Inferior parietal cortex (tissue), 1 donor: ENCODE data around the gene MCF2.
"Not testable (repeated sequence)": the region's sequence is repeated elsewhere in the genome, so short reads cannot be mapped to it uniquely, and the experiment has no call there.

Experiments used
- DNase-seq: peaks from one replicate; pipeline ENCODE4 v3.0.0-alpha.2; 2016; ENCODE audit errors: extremely low spot score

MCF2 gene, protein sequence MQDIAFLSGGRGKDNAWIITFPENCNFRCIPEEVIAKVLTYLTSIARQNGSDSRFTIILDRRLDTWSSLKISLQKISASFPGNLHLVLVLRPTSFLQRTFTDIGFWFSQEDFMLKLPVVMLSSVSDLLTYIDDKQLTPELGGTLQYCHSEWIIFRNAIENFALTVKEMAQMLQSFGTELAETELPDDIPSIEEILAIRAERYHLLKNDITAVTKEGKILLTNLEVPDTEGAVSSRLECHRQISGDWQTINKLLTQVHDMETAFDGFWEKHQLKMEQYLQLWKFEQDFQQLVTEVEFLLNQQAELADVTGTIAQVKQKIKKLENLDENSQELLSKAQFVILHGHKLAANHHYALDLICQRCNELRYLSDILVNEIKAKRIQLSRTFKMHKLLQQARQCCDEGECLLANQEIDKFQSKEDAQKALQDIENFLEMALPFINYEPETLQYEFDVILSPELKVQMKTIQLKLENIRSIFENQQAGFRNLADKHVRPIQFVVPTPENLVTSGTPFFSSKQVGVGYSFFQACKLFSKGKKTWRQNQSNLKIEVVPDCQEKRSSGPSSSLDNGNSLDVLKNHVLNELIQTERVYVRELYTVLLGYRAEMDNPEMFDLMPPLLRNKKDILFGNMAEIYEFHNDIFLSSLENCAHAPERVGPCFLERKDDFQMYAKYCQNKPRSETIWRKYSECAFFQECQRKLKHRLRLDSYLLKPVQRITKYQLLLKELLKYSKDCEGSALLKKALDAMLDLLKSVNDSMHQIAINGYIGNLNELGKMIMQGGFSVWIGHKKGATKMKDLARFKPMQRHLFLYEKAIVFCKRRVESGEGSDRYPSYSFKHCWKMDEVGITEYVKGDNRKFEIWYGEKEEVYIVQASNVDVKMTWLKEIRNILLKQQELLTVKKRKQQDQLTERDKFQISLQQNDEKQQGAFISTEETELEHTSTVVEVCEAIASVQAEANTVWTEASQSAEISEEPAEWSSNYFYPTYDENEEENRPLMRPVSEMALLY

DNA sequence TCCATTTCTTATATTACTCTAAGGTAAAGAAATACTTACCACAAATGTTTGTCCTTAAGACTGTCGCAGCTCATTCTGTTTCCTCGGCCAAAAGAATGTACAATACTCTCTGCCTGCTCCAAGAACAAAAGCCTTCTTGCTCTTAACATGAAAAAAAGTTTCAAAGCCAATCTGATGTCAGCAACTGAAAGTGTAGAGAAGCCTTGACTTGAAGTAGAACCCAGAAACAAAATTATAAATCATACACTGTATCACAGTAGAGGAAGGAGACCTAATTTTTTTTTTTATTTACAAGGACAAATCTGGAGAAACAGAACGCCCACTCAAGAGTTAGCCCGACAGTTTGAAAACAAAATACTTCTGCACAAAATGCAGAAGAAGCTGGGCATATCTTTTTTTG, at the start of gene MCF2:
Gene MCF2, minus strand, starts transcription at position 101 of the 400 bp plus-strand sequence. CDS start 56,423 bp downstream, outside the sequence.
- DNase-seq, result no peak

DNA sequence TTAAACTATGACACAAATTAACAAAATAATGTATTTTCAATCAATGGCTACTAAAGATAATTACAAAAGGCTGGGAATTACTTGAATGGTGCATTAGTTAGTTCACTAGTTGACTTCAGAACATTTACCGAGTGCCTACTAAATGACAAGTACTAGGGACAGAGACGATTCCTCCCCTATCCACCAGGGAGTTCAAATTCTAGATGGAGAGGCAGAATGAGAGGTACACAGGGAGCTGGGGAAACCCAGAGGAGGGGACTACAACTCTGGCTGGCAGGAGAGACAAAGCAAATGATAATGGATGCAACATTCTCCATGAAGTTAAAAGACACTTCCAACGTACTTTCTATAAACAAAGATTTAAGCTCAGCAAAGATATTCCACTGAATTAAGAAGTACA, 43.1 kb upstream of the MCF2 start:
- no peak for DNase-seq

DNA sequence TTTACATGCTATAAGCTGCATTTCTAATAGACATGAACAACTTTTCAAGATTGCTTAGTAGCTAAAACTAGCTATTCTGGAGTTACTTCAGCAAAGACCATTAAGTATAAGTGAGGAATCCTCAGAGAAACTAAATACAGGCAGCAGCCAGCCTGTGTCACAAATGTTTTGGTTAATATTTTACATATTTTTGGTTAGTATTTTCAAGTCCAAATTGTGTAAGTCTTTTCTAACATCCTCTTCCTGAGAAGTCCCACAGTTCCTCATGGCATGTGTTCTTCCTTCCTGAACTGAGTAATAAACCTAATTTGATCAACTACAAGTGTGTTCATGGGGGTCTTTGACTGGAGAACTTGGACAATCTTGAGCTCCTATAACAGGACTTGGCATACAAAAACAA, 42.4 kb upstream of the MCF2 start:
- no peak for DNase-seq

DNA sequence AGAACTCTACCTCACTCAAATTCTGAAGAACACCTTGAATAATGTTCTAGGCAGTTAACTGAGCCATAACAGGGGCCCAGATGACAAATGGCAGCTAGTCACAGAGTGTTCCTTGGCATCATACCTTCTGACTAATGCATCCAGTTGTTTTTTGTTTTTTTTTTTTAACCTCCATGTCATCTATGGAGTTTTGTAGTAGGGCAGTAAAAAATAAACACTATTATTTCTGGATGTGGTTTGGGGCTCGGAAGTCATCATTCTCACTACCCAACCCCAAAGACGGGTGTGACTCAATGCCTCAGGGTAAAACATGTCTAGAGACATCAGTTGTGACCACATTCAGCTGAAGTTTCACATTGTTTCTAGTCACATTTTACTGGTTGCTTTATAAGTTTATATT, 31.2 kb upstream of the MCF2 start:
- no peak for DNase-seq

DNA sequence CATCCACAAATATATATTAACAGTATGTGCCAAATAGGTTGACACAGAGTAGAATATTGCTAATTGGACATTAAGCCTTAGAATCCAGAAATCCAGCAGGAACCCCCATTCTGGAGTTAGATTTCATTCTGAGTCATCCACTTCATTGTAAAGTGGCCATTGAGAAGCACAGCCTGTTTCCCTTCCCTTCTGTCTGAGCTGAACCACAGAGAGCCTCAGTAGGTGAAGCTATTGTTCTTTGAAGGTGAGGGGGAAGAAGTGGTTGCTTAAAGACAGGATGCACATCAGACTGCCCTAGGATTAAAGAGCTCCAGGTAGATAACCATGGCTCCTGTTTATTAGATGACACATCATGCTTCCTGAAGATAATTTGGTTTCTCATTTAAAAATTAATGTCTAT, 30.6 kb upstream of the MCF2 start:
- no peak for DNase-seq

DNA sequence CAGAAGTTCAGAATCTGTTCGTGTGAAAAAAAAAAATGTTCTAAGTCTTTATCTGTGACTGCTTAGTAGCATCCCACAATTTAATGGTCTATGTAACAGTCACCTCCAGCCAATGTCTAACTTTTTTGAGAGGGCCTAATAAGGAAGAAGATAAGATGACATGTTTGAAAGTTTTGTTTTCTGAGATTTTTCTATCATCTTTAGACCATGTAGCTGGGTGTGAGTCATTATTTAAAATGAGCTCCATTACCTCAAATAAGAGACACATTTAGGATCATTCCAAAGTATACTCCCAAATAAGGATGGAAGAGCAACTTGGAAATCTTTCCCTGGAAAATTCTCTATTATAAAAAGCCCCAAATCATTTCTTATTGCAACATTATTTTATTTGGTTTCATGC, 28.2 kb upstream of the MCF2 start:
- DNase-seq, result no peak

DNA sequence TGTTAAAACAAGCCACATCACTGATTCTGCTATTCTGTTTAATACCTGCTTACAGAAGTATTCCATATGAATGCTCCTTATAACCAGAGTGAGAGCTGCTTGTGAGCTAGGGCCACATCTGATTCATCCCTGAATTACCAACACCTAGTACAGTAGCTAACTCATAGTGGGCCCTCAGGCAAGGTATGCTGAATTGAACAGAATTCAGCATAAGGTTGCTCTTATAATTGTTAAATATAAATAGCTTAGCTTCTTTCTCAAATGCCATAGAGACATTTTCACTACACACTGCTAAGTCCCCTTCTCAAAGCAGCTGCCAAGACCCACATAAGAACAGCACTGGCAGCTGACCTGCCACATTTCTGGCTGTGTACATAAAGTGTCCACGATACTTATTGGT, 27.0 kb upstream of the MCF2 start:
- DNase-seq, result no peak

DNA sequence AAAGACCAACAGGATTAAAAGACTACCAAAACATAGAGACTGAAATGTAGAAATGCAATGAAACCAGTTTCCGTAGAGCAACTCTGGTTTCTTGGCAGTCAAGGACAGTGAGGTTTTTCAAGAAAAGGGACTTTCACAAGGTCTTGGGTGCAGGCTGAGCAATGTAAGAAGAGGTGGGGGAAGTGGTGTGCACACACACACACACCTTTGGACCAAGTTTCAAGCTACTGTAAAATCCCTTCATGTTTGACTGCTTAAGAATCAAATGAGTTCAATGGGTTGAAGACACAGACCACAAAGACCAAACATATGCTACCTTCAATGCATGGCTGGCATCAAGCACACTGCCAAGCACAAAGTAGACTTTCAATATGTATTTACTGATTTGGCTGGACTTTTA, 17.8 kb upstream of the MCF2 start:
- DNase-seq, result no peak

DNA sequence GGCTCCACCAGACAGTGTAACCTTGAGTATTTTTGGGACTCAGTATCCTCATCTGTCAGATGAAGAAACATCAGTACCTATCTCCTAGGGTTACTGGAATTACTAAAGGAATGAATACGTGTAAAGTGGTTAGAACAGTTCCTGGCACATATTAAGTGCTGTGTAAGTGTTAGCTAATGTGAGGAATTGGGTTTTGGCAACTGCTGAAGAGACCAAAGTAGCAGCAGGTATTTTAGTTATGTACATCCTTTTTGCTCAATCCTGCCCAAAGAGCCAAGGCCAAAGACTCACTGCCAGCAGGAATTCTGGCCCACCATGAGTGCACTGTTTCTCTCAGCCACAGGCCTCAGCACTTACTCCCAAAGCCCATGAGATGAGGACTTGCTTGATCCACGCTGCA, 16.7 kb upstream of the MCF2 start:
- DNase-seq, result no peak

DNA sequence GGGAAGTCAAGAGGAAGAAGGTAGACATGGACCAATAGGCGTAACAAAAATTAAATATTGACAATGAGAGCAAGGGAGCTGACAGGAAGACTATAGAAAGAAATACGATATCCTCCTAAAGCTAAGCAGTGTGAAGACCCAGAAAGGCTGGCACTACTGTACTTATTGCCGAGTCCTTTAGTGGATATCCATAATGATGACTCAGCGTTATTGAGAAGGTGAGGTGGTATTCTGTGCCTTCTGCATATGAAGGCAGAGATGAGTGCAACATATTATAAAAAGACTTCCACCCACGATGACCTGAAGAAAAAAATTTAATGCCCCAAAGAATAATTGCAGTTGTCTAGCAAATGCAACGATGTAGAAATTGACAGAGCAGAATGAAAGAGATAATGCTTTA, 13.0 kb upstream of the MCF2 start:
- no peak for DNase-seq

DNA sequence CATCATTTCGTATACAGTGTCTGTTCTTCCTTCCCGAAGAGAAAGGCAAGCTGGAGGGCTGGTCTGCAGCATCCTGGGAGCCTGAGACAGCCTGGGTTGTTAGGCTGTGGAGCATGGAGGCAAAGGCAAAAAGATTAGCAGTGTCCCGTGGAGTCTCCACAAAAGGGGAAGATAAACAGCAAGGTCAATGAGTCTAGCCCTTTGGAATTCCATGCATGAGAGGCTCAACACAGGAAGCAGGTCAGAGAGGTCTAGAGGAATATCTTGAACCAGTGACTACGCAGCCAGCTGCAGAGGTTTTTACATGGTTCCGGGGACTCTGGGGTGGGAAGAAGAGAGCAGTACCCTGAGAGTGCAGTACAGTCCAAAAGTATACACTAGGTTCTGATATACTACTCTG, 12.2 kb upstream of the MCF2 start:
- DNase-seq, result no peak

DNA sequence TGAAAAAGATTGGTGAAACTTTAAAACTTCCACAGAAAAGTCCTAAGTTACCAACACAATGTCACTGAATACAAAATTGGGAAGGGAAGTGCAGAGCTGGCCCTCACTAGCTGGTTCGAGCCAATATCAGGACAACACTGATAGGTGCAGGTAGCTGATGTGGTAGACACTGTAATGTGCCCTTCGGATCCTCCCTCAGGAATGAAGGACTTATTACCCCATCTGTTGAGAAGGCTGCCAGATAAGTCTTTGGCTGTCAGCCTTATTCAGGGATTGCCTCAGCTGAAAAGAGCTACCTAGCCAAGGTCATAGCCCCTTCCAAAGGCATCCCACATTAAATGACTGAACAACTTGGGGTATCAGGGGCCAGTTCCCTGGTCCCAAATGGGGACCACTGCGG, 5.3 kb downstream of the MCF2 start:
- DNase-seq, result no peak

DNA sequence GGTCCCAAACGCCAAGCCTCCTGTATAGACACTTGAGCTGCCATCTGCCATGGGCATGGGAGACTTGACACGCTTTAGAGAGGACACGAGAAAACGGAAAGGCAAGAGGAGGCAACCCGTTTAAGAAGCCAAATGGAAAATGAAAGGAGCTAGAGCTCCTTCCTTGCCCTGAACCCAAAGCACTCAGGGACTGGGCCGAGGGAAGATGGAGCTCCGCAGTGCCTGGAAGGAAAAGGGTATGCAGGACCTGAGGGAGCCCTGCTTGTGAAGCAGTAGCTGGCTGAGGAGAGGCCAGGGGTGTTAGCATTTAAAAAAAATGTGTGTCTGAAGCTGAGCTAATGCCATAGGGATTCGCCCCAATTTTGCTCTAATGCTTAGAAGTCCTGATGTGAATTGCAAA, 15.1 kb downstream of the MCF2 start:
- DNase-seq, result no peak

DNA sequence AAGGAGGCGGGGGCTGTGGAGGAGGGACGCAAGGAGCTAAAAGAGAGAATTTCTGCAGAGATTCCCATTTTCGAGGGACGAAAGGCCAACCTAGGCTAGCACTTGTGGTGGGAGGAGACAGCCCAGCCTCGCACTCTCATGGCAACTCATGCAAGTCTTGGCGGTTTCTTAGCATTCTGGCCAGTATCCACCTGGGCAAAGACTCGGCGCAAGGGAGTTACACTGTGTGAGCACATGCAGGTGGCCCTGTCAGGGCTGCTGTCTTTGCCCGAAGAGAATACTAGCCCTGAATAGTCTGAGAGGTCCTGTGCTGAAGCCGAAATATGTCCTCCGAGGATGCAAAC, 15.5 kb downstream of the MCF2 start:
- DNase-seq, result no peak

DNA sequence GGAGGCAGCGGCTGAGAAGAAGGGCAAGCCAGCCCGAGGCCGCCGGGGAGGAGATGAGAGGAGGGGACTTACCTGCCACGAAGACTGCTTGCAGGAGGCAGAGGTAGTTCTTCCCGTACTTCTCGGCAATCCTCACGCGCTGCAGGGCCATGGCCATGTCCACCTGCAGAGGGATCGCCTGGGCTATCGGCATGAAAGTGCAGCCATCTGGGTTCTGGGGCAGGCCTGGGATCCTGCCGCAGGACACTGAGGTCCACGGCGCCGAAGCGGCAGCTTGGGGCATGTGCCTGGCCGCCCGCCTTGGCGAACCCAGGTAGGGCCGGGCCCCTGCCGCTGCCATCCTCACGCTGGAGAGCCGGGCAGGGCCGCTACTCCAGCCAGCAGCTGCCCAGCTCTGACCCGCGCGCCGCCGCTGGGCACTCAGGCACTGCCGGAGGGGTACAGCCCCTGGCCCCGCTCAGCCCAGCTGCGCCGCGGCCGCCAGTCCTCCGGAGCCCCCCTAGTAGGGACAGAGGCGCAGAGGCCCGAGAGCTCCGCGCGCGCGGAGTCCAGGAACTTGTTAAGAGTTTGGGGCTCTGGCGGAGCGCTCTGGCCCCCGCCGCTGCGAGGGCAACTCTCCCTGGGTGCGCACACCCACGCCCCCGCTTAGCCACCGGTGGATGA, 16.0 kb downstream of the MCF2 start:
- no peak for DNase-seq

DNA sequence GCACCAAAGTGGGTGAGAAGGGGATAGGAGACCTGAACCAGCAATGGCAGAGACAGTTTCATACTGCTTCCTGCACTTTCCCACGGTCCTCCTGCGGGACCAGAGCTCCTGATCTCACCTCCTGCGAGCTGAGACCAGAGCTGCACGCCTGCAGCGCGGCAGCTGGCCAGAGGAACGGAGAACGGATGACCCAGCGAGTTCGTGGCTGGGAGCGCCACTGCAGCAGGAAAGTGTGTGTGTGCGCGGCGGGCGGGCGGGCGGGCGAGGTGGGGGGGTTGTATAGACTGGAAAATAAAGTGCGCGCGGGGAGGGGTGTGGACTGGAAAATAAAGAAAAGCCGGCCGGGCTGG, 16.5 kb downstream of the MCF2 start:
- DNase-seq, result no peak

DNA sequence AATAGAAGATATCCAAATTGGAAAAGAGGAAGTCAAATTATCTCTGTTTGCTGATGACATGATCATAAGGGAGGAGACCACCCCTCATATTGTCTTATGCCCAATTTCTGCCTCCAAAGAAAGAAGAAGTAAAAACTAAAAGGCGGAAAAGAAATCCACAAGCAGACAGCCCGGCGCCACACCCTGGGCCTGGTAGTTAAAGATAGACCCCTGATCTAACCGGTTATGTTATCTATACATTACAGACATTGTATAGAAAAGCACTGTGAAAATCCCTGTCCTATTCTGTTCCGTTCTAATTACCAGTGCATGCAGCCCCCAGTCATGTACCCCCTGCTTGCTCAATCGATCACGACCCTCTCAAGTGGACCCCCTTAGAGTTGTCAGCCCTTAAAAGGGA, 22.8 kb downstream of the MCF2 start:
- DNase-seq, result not testable (repeated sequence)

DNA sequence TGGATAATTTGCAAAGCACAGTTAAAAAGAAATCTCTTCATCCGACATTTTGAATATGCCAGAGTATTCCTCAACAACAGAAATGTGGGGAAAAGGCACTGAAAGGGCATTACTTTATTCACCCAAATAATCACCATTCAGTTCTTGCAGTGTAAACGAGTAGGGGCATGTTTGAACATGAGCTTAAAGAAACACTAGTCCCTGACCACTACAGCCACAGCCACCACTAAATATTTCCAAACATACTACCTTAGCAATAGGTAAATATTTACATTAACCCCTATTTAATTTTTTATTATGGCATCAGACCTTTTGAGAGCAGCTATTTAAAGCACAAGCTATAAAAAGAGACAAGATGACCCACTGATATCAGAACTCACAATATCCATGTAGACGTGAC, 27.6 kb downstream of the MCF2 start:
- DNase-seq, result no peak

DNA sequence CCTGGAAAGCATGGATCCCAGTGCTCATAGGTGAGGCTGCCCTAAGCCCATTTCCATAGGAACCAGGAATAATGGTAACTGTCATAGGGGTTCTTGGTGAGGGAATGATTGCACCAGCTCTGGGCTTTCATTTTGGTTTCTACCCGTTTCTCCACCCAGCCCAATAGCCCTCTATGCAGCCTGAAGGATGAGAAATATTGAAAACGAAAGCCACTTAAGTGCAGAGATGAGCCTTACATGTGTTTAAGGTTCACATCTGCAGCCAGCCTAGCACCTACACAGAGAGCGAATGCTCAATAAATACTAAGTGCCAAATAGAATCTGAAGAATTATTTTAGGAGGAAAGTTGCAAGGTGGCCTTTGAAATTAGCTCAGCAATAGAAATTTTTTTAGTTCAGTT, 60.4 kb downstream of the MCF2 start:
- no peak for DNase-seq

DNA sequence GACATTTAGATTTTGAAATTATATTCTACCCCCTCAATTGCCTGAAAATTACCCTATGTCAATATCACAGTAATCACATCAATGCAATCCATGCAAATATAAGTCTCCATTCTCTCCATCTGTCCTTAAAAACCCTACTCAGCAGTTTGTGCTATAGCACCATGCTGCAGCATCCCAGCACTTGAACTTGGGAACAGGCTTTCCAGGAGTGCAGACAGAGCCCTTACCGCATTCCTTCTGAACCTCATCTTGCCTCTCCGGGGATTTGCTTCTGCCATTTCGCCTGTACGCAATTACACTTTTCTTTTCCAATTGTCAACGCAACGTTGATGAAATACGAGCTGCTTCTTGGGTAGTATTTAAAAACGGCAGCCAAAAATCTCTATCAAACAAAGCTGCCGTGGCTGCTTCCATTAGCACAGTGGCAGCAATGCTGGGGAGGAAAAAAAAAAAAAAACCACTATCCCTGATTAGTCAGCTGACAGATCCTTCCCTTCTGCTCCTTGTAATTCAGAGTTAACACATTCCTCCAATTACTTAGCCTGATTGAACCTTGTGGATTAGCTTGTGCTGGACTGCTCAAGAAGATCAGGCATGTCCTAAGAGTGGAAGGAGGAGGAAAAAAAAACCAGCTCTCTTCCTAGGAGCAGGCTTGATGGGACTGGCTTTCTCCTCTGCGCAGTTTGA, 65.6 kb downstream of the MCF2 start:
- DNase-seq, result peak; percentile 18

DNA sequence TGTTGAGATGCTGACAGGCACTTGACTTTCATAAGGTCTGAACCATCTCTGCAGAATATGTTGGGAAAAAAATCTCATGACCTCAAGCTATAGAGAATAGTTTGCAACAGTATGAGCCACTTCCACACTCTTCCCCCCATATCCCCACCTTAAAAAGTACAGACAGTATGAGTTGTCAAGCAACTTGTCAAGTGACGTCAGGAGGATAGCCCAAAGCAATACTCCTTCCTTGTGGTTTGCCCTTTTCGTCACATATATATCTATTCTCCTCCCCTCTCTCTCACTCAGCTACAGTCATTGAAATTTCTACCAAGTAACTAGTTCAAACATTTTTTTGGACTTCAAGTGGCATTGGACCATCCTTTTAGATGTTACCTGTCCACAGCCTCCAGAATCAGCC, 67.7 kb downstream of the MCF2 start:
- DNase-seq, result no peak

DNA sequence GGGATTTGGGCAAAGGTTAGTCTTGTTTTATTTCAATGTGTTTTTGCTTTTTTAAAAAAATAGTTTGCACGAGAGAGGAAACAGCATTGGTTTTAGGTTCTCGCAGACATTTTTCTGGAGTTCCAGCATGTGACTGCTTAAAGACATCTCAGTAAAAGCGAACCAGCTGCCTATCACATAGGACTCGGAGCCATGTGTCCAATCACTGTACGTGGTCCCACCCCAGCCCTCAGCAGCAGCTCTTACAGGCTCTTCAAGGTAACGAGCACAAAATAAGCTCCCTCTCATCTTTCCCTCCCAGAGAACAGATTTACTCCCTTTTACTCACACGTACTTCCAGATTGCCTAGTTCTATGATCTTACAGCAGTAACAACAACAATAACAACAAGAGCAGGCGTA, 68.7 kb downstream of the MCF2 start:
- DNase-seq, result peak; percentile 23
